Testis (tissue), 3 donors: Measurements from ENCODE around the gene RAB26. TPM values are rescaled to one million over a fixed set of nuclear protein-coding genes. Genes with fewer than 3 reads are reported as not detected.

Experiments used
- DNase-seq: peaks from one replicate; pipeline ENCODE4 v3.0.0-alpha.2; 2019
- H3K27ac ChIP-seq, 2 donors: fragments of 200-600 bp; sonication (generic); one replicate each; pipeline ENCODE4 v1.5.1; 2019
- H3K27me3 ChIP-seq: fragments of 200-600 bp; sonication (generic); one replicate; pipeline ENCODE4 v1.5.1; 2019
- H3K36me3 ChIP-seq: fragments of 200-600 bp; sonication (generic); one replicate; pipeline ENCODE4 v1.5.1; 2017; ENCODE audit warnings: low read depth; ENCODE audit errors: missing control alignments
- H3K4me1 ChIP-seq: fragments of 200-600 bp; sonication (generic); one replicate; pipeline ENCODE4 v1.5.1; 2019
- H3K4me3 ChIP-seq, 2 donors: fragments of 200-600 bp; sonication (generic); one replicate each; pipeline ENCODE4 v1.5.1; 2017 to 2019
- H3K9me3 ChIP-seq: fragments of 200-600 bp; sonication (generic); one replicate; pipeline ENCODE4 v1.5.1; 2017
- POLR2A ChIP-seq: fragments of 450-650 bp; IDR thresholded peaks from one replicate; pipeline ENCODE4 v1.6.1; 2017; ENCODE audit warnings: antibody characterized with exemption, mild to moderate bottlenecking, moderate library complexity
- WGBS, 2 donors: methylation state at CpG; one replicate each; pipeline ENCODE4 v1.1.5; 2018; 5-methylcytosine and 5-hydroxymethylcytosine counted together
- intact Hi-C: fragments of 100-400 bp; cut with DNase I; formaldehyde crosslinking; loops from one replicate; pipeline ENCODE4 v1.15.1; 2023; ENCODE audit warnings: low total_unique reads
- polyA plus RNA-seq: library from polyadenylated mRNA; stranded (reverse); fragments of 350-450 nt; fragmentation: Illumina TruSeq; extraction: RNeasy Lipid Tissue Mini Kit (QIAGEN cat#74804); gene quantifications from one replicate; pipeline ENCODE4 v1.2.3, GENCODE V29; 2014; ENCODE audit warnings: low read depth, low replicate concordance; ENCODE audit not compliant: insufficient read depth
- total RNA-seq, 2 donors: library from RNA; depleted of rRNA; stranded (reverse); fragments of >200 nt; gene quantifications; one replicate each; pipeline ENCODE4 v1.2.3, GENCODE V29; 2016
- TF ChIP-seq, protein P1 (sequence below), 3 experiments: fragments of 450-650 bp in 2 of 3; fragments of 200-600 bp in 1 of 3; sonication (generic) in 1 of 3; IDR thresholded peaks; one replicate each; pipeline ENCODE4 v1.5.1; 2016 to 2019; ENCODE audit warnings: antibody characterized with exemption in 3 of 3, mild to moderate bottlenecking in 2 of 3, moderate library complexity in 1 of 3

RAB26 gene
- total and polyA plus RNA-seq, 3 donors from 2014 or later, result 1.5 to 3.6 (median 3.2) TPM

GRCh38 chr16:2158262-2158638 is 9.8 kb downstream of the RAB26 start:
- H3K4me3 ChIP-seq, result no peak overlapping the region
- TF ChIP-seq, protein P1, sequence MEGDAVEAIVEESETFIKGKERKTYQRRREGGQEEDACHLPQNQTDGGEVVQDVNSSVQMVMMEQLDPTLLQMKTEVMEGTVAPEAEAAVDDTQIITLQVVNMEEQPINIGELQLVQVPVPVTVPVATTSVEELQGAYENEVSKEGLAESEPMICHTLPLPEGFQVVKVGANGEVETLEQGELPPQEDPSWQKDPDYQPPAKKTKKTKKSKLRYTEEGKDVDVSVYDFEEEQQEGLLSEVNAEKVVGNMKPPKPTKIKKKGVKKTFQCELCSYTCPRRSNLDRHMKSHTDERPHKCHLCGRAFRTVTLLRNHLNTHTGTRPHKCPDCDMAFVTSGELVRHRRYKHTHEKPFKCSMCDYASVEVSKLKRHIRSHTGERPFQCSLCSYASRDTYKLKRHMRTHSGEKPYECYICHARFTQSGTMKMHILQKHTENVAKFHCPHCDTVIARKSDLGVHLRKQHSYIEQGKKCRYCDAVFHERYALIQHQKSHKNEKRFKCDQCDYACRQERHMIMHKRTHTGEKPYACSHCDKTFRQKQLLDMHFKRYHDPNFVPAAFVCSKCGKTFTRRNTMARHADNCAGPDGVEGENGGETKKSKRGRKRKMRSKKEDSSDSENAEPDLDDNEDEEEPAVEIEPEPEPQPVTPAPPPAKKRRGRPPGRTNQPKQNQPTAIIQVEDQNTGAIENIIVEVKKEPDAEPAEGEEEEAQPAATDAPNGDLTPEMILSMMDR (IDR thresholded peaks at IDR 0.05), result no peak
- no peak for TF ChIP-seq POLR2A
- peaks cover 52% of the 10 kb centered on the region for H3K4me1 ChIP-seq
- peak overlapping the region in 1 of 2 donors; percentile 89 for H3K27ac ChIP-seq
- H3K27me3 ChIP-seq, result no peaks in the 10 kb centered on the region
- 83 to 88% methylated on average over 13 to 15 of the region's 15 CpGs for WGBS, 2 donors
- DNase-seq, result no peak
- no peaks in the 10 kb centered on the region for H3K36me3 ChIP-seq
- H3K9me3 ChIP-seq, result no peaks in the 10 kb centered on the region
- intact Hi-C loops, result loop anchor here (10.0 kb wide), 1 partner anchor 97 kb away; the partner anchor contains the start of gene ECI1

- peak; percentile 52 for DNase-seq
- Histone ChIP-seq H3K4me1 (peaks cover 45% of the 10 kb centered on the region), H3K27ac (peak overlapping the region; percentile 59 to 89), H3K36me3 (no peaks in the 10 kb centered on the region), H3K9me3 (no peaks in the 10 kb centered on the region), H3K4me3 (no peak overlapping the region), H3K27me3 (no peaks in the 10 kb centered on the region)
- 49 to 68% methylated on average over 14 to 24 of the region's 24 CpGs for WGBS, 2 donors
- TF ChIP-seq, protein P1 (IDR thresholded peaks at IDR 0.05), result no peak
- TF ChIP-seq POLR2A, result no peak
- intact Hi-C loops, result loop anchor here (10.0 kb wide), 1 partner anchor 95 kb away; the partner anchor contains the start of gene ECI1
Measured at GRCh38 chr16:2159175-2159838, 10.9 kb downstream of the RAB26 start.

GRCh38 chr16:2160915-2161551 is 12.6 kb downstream of the RAB26 start:
- intact Hi-C loops, result no loop called here
- Histone ChIP-seq H3K4me1 (peaks cover 40% of the 10 kb centered on the region), H3K27ac (peak overlapping the region in 1 of 2 donors; percentile 89), H3K9me3 (no peaks in the 10 kb centered on the region), H3K27me3 (no peaks in the 10 kb centered on the region), H3K36me3 (no peaks in the 10 kb centered on the region), H3K4me3 (no peak overlapping the region)
- no peak for TF ChIP-seq POLR2A
- TF ChIP-seq, protein P1 (IDR thresholded peaks at IDR 0.05), result no peak
- DNase-seq, result peak; percentile 70
- 43 to 73% methylated on average over 3 to 20 of the region's 20 CpGs for WGBS, 2 donors

GRCh38 chr16:2161911-2162310 is 13.5 kb downstream of the RAB26 start:
- H3K27ac ChIP-seq, result no peak overlapping the region
- no peaks in the 10 kb centered on the region for H3K27me3 ChIP-seq
- intact Hi-C loops, result no loop called here
- no peak for DNase-seq
- H3K4me3 ChIP-seq, result no peak overlapping the region
- H3K9me3 ChIP-seq, result no peaks in the 10 kb centered on the region
- 97% methylated on average over 5 to 10 of the region's 10 CpGs for WGBS, 2 donors
- H3K36me3 ChIP-seq, result no peaks in the 10 kb centered on the region
- TF ChIP-seq, protein P1 (IDR thresholded peaks at IDR 0.05), result no peak
- TF ChIP-seq POLR2A, result no peak
- peaks cover 32% of the 10 kb centered on the region for H3K4me1 ChIP-seq
